GM23338 (cell line): Measurements from ENCODE around the gene MYT1. TPM values are rescaled to one million over a fixed set of nuclear protein-coding genes. Genes with fewer than 3 reads are reported as not detected.
"Not testable (repeated sequence)": the region's sequence is repeated elsewhere in the genome, so short reads cannot be mapped to it uniquely, and the experiment has no call there.

Experiments
- ATAC-seq: fragments of 200-7000 bp; cut with Tn5 transposase; 3 replicates; pipeline ENCODE4 v1.9.1; 2020
- DNase-seq: peaks from one replicate; pipeline ENCODE4 v3.0.0-alpha.2; 2015; ENCODE audit warnings: low spot score
- H2AFZ ChIP-seq: fragments of 200-600 bp; sonication (generic); 2 replicates; pipeline ENCODE4 v1.8.0; 2016; ENCODE audit warnings: antibody characterized with exemption, mild to moderate bottlenecking, moderate library complexity
- H3F3A ChIP-seq: fragments of 200-600 bp; sonication (generic); replicated peaks from 2 replicates; pipeline ENCODE4 v1.8.0; 2017; ENCODE audit warnings: antibody characterized with exemption, mixed run types, low read depth
- H3K27ac ChIP-seq: fragments of 200-600 bp; sonication (generic); 2 replicates; pipeline ENCODE4 v1.6.1; 2016; ENCODE audit warnings: low read depth
- H3K27me3 ChIP-seq: fragments of 200-600 bp; sonication (generic); 2 replicates; pipeline ENCODE4 v1.8.0; 2016; ENCODE audit warnings: mild to moderate bottlenecking, mixed run types, moderate library complexity; ENCODE audit not compliant: insufficient read depth
- H3K36me3 ChIP-seq: fragments of 200-600 bp; sonication (generic); 2 replicates; pipeline ENCODE4 v1.8.0; 2016; ENCODE audit warnings: mild to moderate bottlenecking; ENCODE audit not compliant: insufficient read depth
- H3K4me1 ChIP-seq: fragments of 200-600 bp; sonication (generic); 2 replicates; pipeline ENCODE4 v1.8.0; 2016; ENCODE audit warnings: mild to moderate bottlenecking, moderate library complexity; ENCODE audit not compliant: insufficient read depth
- H3K4me2 ChIP-seq: fragments of 200-600 bp; sonication (generic); 2 replicates; pipeline ENCODE4 v1.7.1; 2017; ENCODE audit warnings: mixed run types
- H3K4me3 ChIP-seq: fragments of 200-600 bp; sonication (generic); 2 replicates; pipeline ENCODE4 v1.6.1; 2016; ENCODE audit warnings: mixed run types
- H3K79me2 ChIP-seq: fragments of 200-600 bp; sonication (generic); replicated peaks from 2 replicates; pipeline ENCODE4 v1.8.0; 2017; ENCODE audit warnings: mild to moderate bottlenecking; ENCODE audit not compliant: insufficient read depth
- H3K9me2 ChIP-seq: fragments of 200-600 bp; sonication (generic); 2 replicates; pipeline ENCODE4 v1.8.0; 2017; ENCODE audit not compliant: insufficient read depth
- H4K20me1 ChIP-seq: fragments of 200-600 bp; sonication (generic); replicated peaks from 2 replicates; pipeline ENCODE4 v1.8.0; 2017; ENCODE audit warnings: mild to moderate bottlenecking; ENCODE audit not compliant: insufficient read depth
- H3K27ac Mint-ChIP-seq: 2 replicates; pipeline ENCODE4 v1.8.0; 2020; ENCODE audit warnings: inconsistent platforms, mild to moderate bottlenecking, moderate library complexity, mixed read lengths
- H3K27me3 Mint-ChIP-seq: 3 replicates; pipeline ENCODE4 v1.8.0; 2022; ENCODE audit warnings: low read depth, mild to moderate bottlenecking, moderate library complexity, mixed read lengths, inconsistent platforms; ENCODE audit not compliant: insufficient read depth, poor library complexity
- H3K36me3 Mint-ChIP-seq: 3 replicates; pipeline ENCODE4 v1.8.0; 2021; ENCODE audit warnings: low read depth, mild to moderate bottlenecking, inconsistent platforms, moderate library complexity, mixed read lengths
- H3K4me1 Mint-ChIP-seq: 3 replicates; pipeline ENCODE4 v1.8.0; 2020; ENCODE audit warnings: mild to moderate bottlenecking, inconsistent platforms, mixed read lengths
- H3K4me3 Mint-ChIP-seq: 3 replicates; pipeline ENCODE4 v1.8.0; 2021; ENCODE audit warnings: moderate library complexity, mild to moderate bottlenecking, inconsistent platforms, mixed read lengths
- H3K9me3 Mint-ChIP-seq: 3 replicates; pipeline ENCODE4 v1.8.0; 2020; ENCODE audit warnings: moderate library complexity, mild to moderate bottlenecking, inconsistent platforms, mixed read lengths
- CREB1 ChIP-seq: fragments of 250-450 bp; sonication (Bioruptor Pico); IDR thresholded peaks from 2 replicates; pipeline ENCODE4 v1.5.0; 2020; ENCODE audit warnings: low read depth, mild to moderate bottlenecking, moderate library complexity
- CTCF ChIP-seq, 2 experiments: fragments of 200-600 bp in 1 of 2; sonication (generic) in 1 of 2; conservative IDR thresholded peaks; 2 replicates each; pipeline versions ENCODE4 v1.5.1 to v1.6.1; 2016 to 2017; ENCODE audit warnings: antibody characterized with exemption in 2 of 2, low read depth in 2 of 2, mild to moderate bottlenecking in 2 of 2, moderate library complexity in 1 of 2
- ZNF331 ChIP-seq: fragments of 250-450 bp; sonication (Bioruptor Pico); IDR thresholded peaks from 2 replicates; pipeline ENCODE4 v1.5.0; 2020; ENCODE audit warnings: low read depth, mild to moderate bottlenecking, moderate library complexity
- polyA plus RNA-seq: library from polyadenylated mRNA; unstranded; fragments of >200 nt; fragmentation: Nextera tagmentation; extraction: Ambion mirVana; gene quantifications from 2 replicates; pipeline ENCODE4 v1.2.1, GENCODE V29; 2016
- small RNA-seq: library from RNA; depleted of rRNA; stranded (forward); fragments of <200 nt; gene quantifications from one replicate; pipeline ENCODE3, GENCODE V24; 2014; ENCODE audit warnings: low replicate concordance
- total RNA-seq: library from RNA; depleted of rRNA; stranded (reverse); fragments of >200 nt; shearing (Covaris generic); gene quantifications from 2 replicates; pipeline ENCODE4 v1.2.3, GENCODE V29; 2014; rRNA removed

The MYT1 gene
- total and polyA plus RNA-seq, 2 experiments from 2014 or later = 0.83 to 1.6 TPM

GRCh38 chr20:64285579-64286446 is 121.6 kb downstream of the MYT1 start:
- peaks cover 10% of the 10 kb centered on the region; the same call in 1 of the 2 replicates for H3F3A ChIP-seq
- not testable (repeated sequence) for H3K36me3 ChIP-seq, H3K27ac Mint-ChIP-seq, H2AFZ ChIP-seq, H3K27ac ChIP-seq, H3K9me2 ChIP-seq, H3K4me1 ChIP-seq, H3K4me1 Mint-ChIP-seq, H3K4me3 Mint-ChIP-seq, H3K27me3 ChIP-seq, H4K20me1 ChIP-seq, H3K4me2 ChIP-seq, H3K4me3 ChIP-seq, H3K79me2 ChIP-seq
- DNase-seq (peak; percentile 76), ATAC-seq (peak; percentile 87)
- peaks cover 19% of the 10 kb centered on the region for H3K27me3 Mint-ChIP-seq
- peaks cover 36% of the 10 kb centered on the region for H3K36me3 Mint-ChIP-seq
- H3K9me3 Mint-ChIP-seq = peaks cover 57% of the 10 kb centered on the region
- TF ChIP-seq ZNF331 = 0 out of 2 replicates have a peak, but pooled peaks have one; percentile 1
- TF ChIP-seq CREB1 (CRISPR knock-in tag) = peak; percentile 21; the same call in 1 of the 2 replicates
- TF ChIP-seq CTCF (conservative IDR thresholded peaks at IDR 0.05; ENCODE audit: low read depth in 2 of 2) = peak; percentile 76 to 83

GRCh38 chr20:64286447-64287263 is 122.4 kb downstream of the MYT1 start:
- not testable (repeated sequence) for H3K27ac Mint-ChIP-seq, H4K20me1 ChIP-seq, H3K36me3 ChIP-seq, DNase-seq, H3K4me2 ChIP-seq, H3K27me3 ChIP-seq, H3K27ac ChIP-seq, H3K9me2 ChIP-seq, H3K4me3 ChIP-seq, H3K79me2 ChIP-seq, H3K4me1 ChIP-seq, H3K4me3 Mint-ChIP-seq, ATAC-seq, H2AFZ ChIP-seq, H3K4me1 Mint-ChIP-seq
- peaks cover 33% of the 10 kb centered on the region for H3K36me3 Mint-ChIP-seq
- peaks cover 10% of the 10 kb centered on the region; the same call in 1 of the 2 replicates for H3F3A ChIP-seq
- peaks cover 19% of the 10 kb centered on the region for H3K27me3 Mint-ChIP-seq
- H3K9me3 Mint-ChIP-seq = peaks cover 50% of the 10 kb centered on the region

GRCh38 chr20:64287264-64287590 is 123.0 kb downstream of the MYT1 start:
- H3K27ac Mint-ChIP-seq, H3K27me3 ChIP-seq, H3K4me3 Mint-ChIP-seq, H4K20me1 ChIP-seq, DNase-seq, H3K36me3 ChIP-seq, H3K4me2 ChIP-seq, H3K4me3 ChIP-seq, H2AFZ ChIP-seq, H3K9me2 ChIP-seq, H3K27ac ChIP-seq, H3K4me1 Mint-ChIP-seq, H3K4me1 ChIP-seq, ATAC-seq, H3K79me2 ChIP-seq: not testable (repeated sequence)
- H3F3A ChIP-seq = peaks cover 10% of the 10 kb centered on the region; the same call in 1 of the 2 replicates
- peaks cover 30% of the 10 kb centered on the region for H3K36me3 Mint-ChIP-seq
- H3K9me3 Mint-ChIP-seq = peaks cover 44% of the 10 kb centered on the region
- peaks cover 19% of the 10 kb centered on the region for H3K27me3 Mint-ChIP-seq

Small RNA genes lying within 50 kb of the gene (small RNA-seq; reads per million reads assigned to genes)
- gene AL137028.2 = not detected

Other genes with a start within 250 kb of the MYT1 start
- gene UCKL1, start 208.0 kb upstream of the MYT1 start, total RNA-seq = 46.5 and 56.8 TPM in 2 replicates
- gene UCKL1, start 208.0 kb upstream of the MYT1 start, polyA plus RNA-seq = 82.5 and 89.3 TPM in 2 replicates
- gene ZNF512B, start 194.5 kb upstream of the MYT1 start, total RNA-seq = 21.4 and 28.8 TPM in 2 replicates
- gene ZNF512B, start 194.5 kb upstream of the MYT1 start, polyA plus RNA-seq = 6.0 and 6.1 TPM in 2 replicates
- gene SAMD10, start 184.8 kb upstream of the MYT1 start, total RNA-seq = 2.8 and 7.3 TPM in 2 replicates
- 2.1 and 3.2 TPM in 2 replicates for gene SAMD10, start 184.8 kb upstream of the MYT1 start, polyA plus RNA-seq
- 73.5 and 79.9 TPM in 2 replicates for gene PRPF6, start 183.3 kb upstream of the MYT1 start, total RNA-seq
- 53.8 and 56.2 TPM in 2 replicates for gene PRPF6, start 183.3 kb upstream of the MYT1 start, polyA plus RNA-seq
- 0.73 and 0.85 TPM in 2 replicates for gene C20orf204, start 128.3 kb upstream of the MYT1 start, total RNA-seq
- 0.68 and 0.82 TPM in 2 replicates for gene C20orf204, start 128.3 kb upstream of the MYT1 start, polyA plus RNA-seq
- 0.21 TPM in 1 of 2 replicates, not detected in the other for gene SOX18, start 114.8 kb upstream of the MYT1 start, total RNA-seq
- not detected in 2 replicates for gene SOX18, start 114.8 kb upstream of the MYT1 start, polyA plus RNA-seq
- gene TCEA2, start 101.3 kb upstream of the MYT1 start, total RNA-seq = 15.0 and 21.0 TPM in 2 replicates
- 54.4 and 58.9 TPM in 2 replicates for gene TCEA2, start 101.3 kb upstream of the MYT1 start, polyA plus RNA-seq
- 15.0 and 19.7 TPM in 2 replicates for gene RGS19, start 84.9 kb upstream of the MYT1 start, total RNA-seq
- gene RGS19, start 84.9 kb upstream of the MYT1 start, polyA plus RNA-seq = 12.5 and 13.1 TPM in 2 replicates
- gene OPRL1, start 84.4 kb upstream of the MYT1 start, total RNA-seq = 0.74 and 1.1 TPM in 2 replicates
- 0.24 and 0.27 TPM in 2 replicates for gene OPRL1, start 84.4 kb upstream of the MYT1 start, polyA plus RNA-seq
- 1.1 TPM in 1 of 2 replicates, not detected in the other for gene LKAAEAR1, start 80.1 kb upstream of the MYT1 start, total RNA-seq
- 1.8 and 2.4 TPM in 2 replicates for gene LKAAEAR1, start 80.1 kb upstream of the MYT1 start, polyA plus RNA-seq
- not detected in 2 replicates for gene NPBWR2, start 56.9 kb upstream of the MYT1 start, total RNA-seq
- gene NPBWR2, start 56.9 kb upstream of the MYT1 start, polyA plus RNA-seq = not detected in 2 replicates
- 76.1 and 104 TPM in 2 replicates for gene PCMTD2, start 91.3 kb downstream of the MYT1 start, total RNA-seq
- gene PCMTD2, start 91.3 kb downstream of the MYT1 start, polyA plus RNA-seq = 25.7 and 33.8 TPM in 2 replicates